Inflammatory macrophage (primary cell): ENCODE measurements around the gene FBXO10.
"Not testable (repeated sequence)": the region's sequence is repeated elsewhere in the genome, so short reads cannot be mapped to it uniquely, and the experiment has no call there.

Source experiments
- DNase-seq, 2 donors: peaks; one replicate each; pipeline ENCODE4 v3.0.0-alpha.2; 2020 to 2022

The FBXO10 gene

GRCh38 chr9:37550781-37551180 lies 25.4 kb downstream of the FBXO10 start:
- DNase-seq: no peak

- DNase-seq: no peak
Observed at GRCh38 chr9:37549527-37549926, 26.7 kb downstream of the FBXO10 start.

GRCh38 chr9:37547328-37547878 lies 28.8 kb downstream of the FBXO10 start:
- no peak for DNase-seq

GRCh38 chr9:37543468-37543867 lies 32.7 kb downstream of the FBXO10 start:
- no peak for DNase-seq

- no peak for DNase-seq
Observed at GRCh38 chr9:37542895-37543294, 33.3 kb downstream of the FBXO10 start.

- no peak for DNase-seq
Observed at GRCh38 chr9:37542488-37542887, 33.7 kb downstream of the FBXO10 start.

- no peak for DNase-seq
Observed at GRCh38 chr9:37541465-37541864, 34.7 kb downstream of the FBXO10 start.

GRCh38 chr9:37540634-37541033 lies 35.5 kb downstream of the FBXO10 start:
- DNase-seq: no peak

- DNase-seq: no peak
Observed at GRCh38 chr9:37539634-37540033, 36.5 kb downstream of the FBXO10 start.

- no peak for DNase-seq
Observed at GRCh38 chr9:37538099-37538498, 38.1 kb downstream of the FBXO10 start.

- DNase-seq: no peak
Observed at GRCh38 chr9:37534901-37535300, 41.3 kb downstream of the FBXO10 start.

GRCh38 chr9:37534412-37534811 lies 41.8 kb downstream of the FBXO10 start:
- no peak for DNase-seq

- DNase-seq: peak; percentile 68 to 71
Observed at GRCh38 chr9:37531699-37532098, 44.5 kb downstream of the FBXO10 start.

GRCh38 chr9:37528652-37529471 lies 47.3 kb downstream of the FBXO10 start:
- no peak for DNase-seq

- no peak for DNase-seq
Observed at GRCh38 chr9:37523916-37524315, 52.3 kb downstream of the FBXO10 start.

- no peak for DNase-seq
Observed at GRCh38 chr9:37522971-37523370, 53.2 kb downstream of the FBXO10 start.

GRCh38 chr9:37521111-37521510 lies 55.1 kb downstream of the FBXO10 start:
- no peak for DNase-seq

- no peak for DNase-seq
Observed at GRCh38 chr9:37520641-37521040, 55.5 kb downstream of the FBXO10 start.

- DNase-seq: no peak
Observed at GRCh38 chr9:37517923-37518322, 58.3 kb downstream of the FBXO10 start.

GRCh38 chr9:37515620-37516258 lies 60.4 kb downstream of the FBXO10 start:
- no peak for DNase-seq

- DNase-seq: no peak
Observed at GRCh38 chr9:37514999-37515398, 61.2 kb downstream of the FBXO10 start.

GRCh38 chr9:37514415-37514814 lies 61.8 kb downstream of the FBXO10 start:
- not testable (repeated sequence) for DNase-seq

GRCh38 chr9:37512437-37512836 lies 63.7 kb downstream of the FBXO10 start:
- DNase-seq: no peak
